GM21360 (cell line): ENCODE results near the gene TMC6.

Source experiments
- ATAC-seq: cut with Tn5 transposase; IDR thresholded peaks from one replicate; pipeline ENCODE4 v1.9.1; 2021; ENCODE audit warnings: mild to moderate bottlenecking, moderate library complexity; ENCODE audit not compliant: unreplicated experiment

TMC6 gene

DNA sequence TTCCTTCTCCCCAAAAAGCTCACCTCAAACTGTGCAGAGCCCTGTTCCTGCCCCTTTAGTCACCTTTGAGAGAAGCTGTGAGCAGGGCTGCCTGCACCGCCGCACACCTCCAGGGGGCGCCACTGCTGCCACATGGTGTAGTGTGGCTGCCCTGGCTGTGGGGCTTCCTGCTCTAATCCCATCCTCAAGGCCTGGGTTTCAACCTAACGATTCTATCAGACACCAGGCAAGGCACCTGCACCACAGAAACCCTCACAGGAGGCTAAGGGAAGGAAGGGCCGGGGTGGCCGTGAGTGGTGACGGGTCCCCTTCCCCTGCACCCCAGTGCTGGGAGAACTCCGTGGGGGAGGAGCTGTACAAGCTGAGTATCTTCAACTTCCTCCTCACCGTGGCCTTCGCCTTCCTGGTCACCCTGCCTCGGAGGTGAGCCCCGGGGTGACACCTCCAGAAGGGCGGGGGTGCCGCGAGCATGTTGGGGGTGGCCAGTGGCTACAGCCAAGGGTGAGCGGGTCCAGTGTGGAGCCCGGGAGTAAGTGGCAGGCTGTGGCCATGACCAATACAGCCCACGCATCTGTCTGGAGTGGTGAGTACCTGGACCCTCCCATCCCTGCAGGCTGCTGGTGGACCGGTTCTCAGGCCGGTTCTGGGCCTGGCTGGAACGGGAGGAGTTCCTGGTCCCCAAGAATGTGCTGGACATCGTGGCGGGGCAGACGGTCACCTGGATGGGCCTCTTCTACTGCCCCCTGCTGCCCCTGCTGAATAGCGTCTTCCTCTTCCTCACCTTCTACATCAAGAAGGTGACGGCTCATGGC, 9.0 kb upstream of the TMC6 start:
- ATAC-seq = no peak

GRCh38 chr17:78135858-78136500, 7.4 kb upstream of the TMC6 start:
- ATAC-seq = no peak

DNA sequence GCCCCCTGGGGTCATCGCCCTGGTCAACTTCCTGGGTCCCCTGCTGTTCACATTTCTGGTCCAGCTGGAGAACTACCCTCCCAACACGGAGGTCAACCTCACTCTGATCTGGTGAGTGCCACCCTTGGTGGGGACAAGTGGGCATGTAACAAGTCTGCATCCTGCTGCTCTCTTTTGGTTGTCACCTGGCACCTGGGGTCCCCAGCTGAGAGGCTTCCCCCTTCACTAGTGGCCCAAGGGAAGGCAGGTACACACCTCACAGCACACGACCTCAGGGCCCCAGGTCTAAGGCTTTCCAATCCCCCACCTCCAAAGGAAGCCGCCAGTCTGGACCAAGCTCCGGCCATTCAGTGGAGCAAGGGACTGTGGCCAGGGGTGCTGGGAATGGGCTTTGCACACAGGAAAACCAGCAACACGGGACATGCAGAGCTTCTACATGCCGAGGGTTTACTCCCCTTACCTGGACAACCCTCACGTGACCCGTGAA, 6.4 kb upstream of the TMC6 start:
- ATAC-seq = no peak

DNA sequence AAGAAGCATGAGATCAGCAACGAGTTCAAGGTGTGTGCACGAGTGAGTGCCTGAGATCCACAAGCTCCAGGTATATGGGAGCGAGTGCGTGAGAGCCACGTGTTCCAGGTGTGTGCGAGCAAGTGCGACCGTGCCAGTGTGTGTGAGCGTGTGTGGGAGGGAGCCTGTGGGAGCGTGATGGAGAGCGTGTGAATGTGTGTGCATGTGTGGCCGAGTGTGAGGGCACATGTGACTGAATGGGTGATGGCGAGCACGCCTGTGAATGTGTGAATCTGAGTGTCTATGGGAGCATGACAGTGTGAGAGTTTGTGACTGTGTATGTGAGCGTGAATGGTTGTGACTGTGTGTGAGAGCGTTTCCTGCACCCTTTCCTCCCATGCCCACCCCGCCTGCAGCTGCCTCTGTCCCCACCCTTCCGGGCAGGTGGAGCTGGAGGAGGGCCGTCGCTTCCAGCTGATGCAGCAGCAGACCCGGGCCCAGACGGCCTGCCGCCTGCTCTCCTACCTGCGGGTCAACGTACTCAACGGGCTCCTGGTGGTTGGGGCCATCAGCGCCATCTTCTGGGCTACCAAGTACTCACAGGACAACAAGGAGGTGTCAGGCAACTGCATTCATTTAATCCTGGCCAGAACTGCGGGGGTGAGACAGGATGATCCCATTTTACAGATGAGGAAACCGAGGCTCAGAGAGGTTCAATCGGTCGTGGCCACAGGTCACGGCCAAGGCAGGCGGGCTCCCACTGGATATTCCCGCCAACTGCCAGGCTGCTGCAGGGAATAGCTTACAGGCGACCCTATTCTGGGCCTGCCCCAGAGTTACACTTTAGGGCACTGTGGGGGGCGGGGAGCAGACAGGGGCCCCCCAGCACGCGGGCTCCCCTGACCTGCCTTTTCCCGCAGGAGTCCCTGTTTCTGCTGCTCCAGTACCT, 5.7 kb upstream of the TMC6 start:
- ATAC-seq = no peak

- ATAC-seq = no peak
Measured at GRCh38 chr17:78133179-78133951, 4.8 kb upstream of the TMC6 start.

GRCh38 chr17:78132767-78133178, 4.2 kb upstream of the TMC6 start:
- ATAC-seq = no peak

DNA sequence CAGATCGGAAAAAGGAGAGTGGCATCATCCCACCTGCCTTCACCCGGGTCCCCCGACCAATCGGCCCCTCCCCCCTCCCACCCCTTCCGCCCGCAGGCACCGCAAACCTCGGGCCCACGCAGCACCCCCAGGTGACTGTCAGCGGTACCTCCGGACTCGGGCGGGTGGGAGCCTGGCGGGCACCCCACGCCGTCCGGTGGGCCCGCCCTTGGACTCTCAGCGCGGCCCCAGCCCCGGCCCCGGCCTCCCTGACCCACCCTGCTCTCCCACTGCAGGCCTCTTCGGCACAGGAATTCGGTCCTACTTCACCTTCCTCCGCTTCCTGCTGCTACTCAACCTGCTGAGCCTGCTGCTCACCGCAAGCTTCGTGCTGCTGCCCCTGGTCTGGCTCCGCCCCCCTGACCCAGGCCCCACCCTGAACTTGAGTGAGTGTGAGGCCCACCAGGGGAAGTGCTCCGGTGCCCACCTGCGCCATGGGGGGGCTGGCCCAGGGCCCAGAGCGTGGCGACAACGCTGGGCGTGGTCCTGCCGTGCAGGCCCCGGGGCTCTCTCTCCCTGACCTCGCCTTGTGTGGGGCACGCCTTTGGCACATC, 3.6 kb upstream of the TMC6 start:
- no peak for ATAC-seq

- ATAC-seq = no peak
Measured at GRCh38 chr17:78131172-78132083, 2.9 kb upstream of the TMC6 start.

DNA sequence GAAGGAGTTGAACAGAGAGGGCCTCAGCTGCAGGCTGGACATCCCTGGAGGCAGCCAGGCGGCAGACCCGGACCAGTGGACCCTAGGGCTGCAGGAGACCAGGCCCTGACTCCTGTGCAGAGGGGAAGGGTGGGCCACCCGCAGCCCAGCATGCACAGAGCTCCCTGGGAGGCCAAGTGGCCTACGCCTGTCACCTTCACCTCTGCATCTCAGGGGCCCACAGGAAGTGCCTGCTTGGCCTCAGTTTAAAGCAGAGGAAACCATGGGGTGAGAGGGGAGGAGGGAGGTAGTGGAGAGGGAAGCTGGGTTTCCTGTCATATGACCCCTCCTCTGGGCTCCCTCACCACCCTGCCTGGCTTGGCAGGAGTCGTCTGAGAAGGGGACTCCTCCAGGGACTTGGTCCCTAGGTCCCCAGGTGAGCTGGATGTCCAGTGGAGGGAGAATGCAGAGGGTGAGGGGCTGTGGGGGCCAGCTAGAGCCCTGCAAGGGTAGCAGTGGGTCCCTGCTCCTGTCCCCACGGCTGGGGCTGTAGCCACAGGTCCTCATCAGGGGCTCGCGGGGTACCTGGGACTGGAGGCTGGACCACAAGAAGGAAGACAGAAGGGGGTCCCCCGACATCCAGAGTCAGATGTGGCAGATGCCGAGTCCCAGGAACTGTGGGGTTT, 2.0 kb upstream of the TMC6 start, which contains the start of gene TMC8:
Gene TMC8, plus strand, starts transcription at position 335 of the 665 bp plus-strand sequence. CDS start 818 bp downstream, outside the sequence.
- no peak for ATAC-seq

- ATAC-seq = no peak
Measured at GRCh38 chr17:78130090-78130436, 1.5 kb upstream of the TMC6 start.

GRCh38 chr17:78129351-78130089, 965 bp upstream of the TMC6 start:
- ATAC-seq = no peak

- no peak for ATAC-seq
Measured at GRCh38 chr17:78127888-78128550, 536 bp downstream of the TMC6 start.

DNA sequence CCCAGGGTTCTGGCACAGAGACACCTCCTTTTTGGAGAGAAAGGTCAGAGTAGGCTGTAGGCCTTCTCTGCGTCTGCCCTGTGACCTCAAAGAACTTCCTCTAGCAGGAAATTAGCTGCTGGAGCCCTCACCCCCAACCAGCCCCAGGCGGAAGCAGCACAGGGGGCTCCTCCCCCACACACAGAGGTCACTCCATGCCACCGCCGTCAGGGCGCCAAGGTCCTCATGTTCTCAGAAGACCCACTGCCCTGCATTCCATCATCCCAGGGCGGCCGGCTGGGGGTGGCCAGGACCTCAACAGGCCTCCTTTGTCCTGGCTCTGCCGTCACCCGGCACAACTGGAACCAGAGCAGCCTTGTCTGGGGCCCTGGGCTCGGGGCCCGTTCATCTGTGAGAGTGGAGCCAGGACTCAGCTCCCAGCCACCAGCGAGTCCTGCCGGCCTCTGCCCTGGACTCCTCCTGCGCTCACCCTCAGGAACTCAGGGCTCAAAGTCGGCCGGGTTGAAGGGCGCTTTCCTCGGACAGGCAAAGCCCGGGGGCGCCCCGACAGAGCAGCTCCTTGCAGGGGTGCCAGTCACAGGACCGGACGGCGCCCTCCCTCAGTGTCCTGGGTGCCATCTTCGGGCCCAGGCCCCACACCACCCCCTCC, 1.2 kb downstream of the TMC6 start:
- ATAC-seq = no peak

DNA sequence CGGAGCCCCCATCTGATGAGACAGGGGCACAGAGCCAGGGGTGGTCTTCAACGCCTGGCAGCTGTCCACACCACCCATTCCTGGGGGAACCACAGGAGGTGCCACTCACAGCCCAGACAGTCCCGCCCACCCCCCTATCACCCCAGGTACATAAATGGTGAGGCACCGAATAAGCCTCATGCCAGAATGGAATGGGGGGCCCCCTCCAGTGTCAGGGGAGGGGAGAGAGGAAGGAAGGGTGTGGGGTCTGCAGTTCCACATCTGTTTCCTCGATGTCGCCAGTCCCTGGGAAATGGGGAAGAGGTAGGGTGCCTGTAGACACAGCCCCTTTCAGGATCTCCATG, 1.7 kb downstream of the TMC6 start:
- no peak for ATAC-seq

- no peak for ATAC-seq
Measured at GRCh38 chr17:78125976-78126894, 2.3 kb downstream of the TMC6 start.
